Kidney (tissue), 22 donors: ENCODE data around the gene SLX1A. TPM values are rescaled to one million over a fixed set of nuclear protein-coding genes. Genes with fewer than 3 reads are reported as not detected.
"Not testable (repeated sequence)": the region's sequence is repeated elsewhere in the genome, so short reads cannot be mapped to it uniquely, and the experiment has no call there.

Experiments used
- DNase-seq, 5 donors: peaks; one replicate each; pipeline ENCODE4 v3.0.0-alpha.2; 2013 to 2020
- FAIRE-seq: peaks from 2 replicates; lab custom pipeline; 2012; peaks lifted over from hg19 to GRCh38; lab: Jason Lieb, UNC
- H3K27ac ChIP-seq, 2 donors: one replicate each; pipeline ENCODE4 v1.7.0; 2013; ENCODE audit warnings: low read depth in 2 of 2, low read length in 2 of 2, inconsistent platforms in 1 of 2
- H3K27me3 ChIP-seq: one replicate; pipeline ENCODE4 v1.7.1; 2013; ENCODE audit warnings: low read length, inconsistent platforms; ENCODE audit not compliant: control insufficient read depth, insufficient read depth
- H3K36me3 ChIP-seq, 3 donors: one replicate each; pipeline versions ENCODE4 v1.7.0 to v1.7.1; 2013; ENCODE audit warnings: low read length in 3 of 3, control low read depth in 1 of 3, inconsistent platforms in 1 of 3; ENCODE audit not compliant: insufficient read depth in 3 of 3, control insufficient read depth in 2 of 3
- H3K4me1 ChIP-seq, 3 donors: one replicate each; pipeline versions ENCODE4 v1.7.0 to v1.7.1; 2013; ENCODE audit warnings: low read length in 3 of 3, inconsistent platforms in 1 of 3, low read depth in 1 of 3; ENCODE audit not compliant: control insufficient read depth in 2 of 3, insufficient read depth in 2 of 3
- H3K4me3 ChIP-seq, 3 donors: one replicate each; pipeline versions ENCODE4 v1.7.0 to v1.8.1; 2013; ENCODE audit warnings: low read length in 3 of 3, control low read depth in 1 of 3, inconsistent platforms in 1 of 3
- H3K9ac ChIP-seq, 3 donors: one replicate each; pipeline versions ENCODE4 v1.7.0 to v1.7.1; 2013; ENCODE audit warnings: low read length in 3 of 3, control low read depth in 1 of 3, inconsistent platforms in 1 of 3
- H3K9me3 ChIP-seq, 3 donors: one replicate each; pipeline versions ENCODE4 v1.7.0 to v1.7.1; 2013; ENCODE audit warnings: low read length in 3 of 3, control low read depth in 1 of 3, inconsistent platforms in 1 of 3; ENCODE audit not compliant: control insufficient read depth in 2 of 3, insufficient read depth in 1 of 3
- intact Hi-C: fragments of 100-400 bp; cut with DNase I; formaldehyde crosslinking; loops from one replicate; pipeline ENCODE4 v1.11.1; 2022
- long read RNA-seq, 10 donors: library from polyadenylated mRNA in 1 of 10; unstranded in 1 of 10; transcript quantifications; one replicate each; pipeline ENCODE4 v2.0.0 and lab custom pipeline, GENCODE V29; 2021 to 2026
- polyA plus RNA-seq: library from polyadenylated mRNA; stranded (reverse); fragments of 350-450 nt; fragmentation: Illumina TruSeq; extraction: RNeasy Lipid Tissue Mini Kit (QIAGEN cat#74804); gene quantifications from one replicate; pipeline ENCODE4 v1.2.3, GENCODE V29; 2014; ENCODE audit warnings: low read depth, low replicate concordance; ENCODE audit not compliant: insufficient read depth
- total RNA-seq: library from RNA; stranded (reverse); fragmentation: NEBNext Ultra II Directional; extraction: Animal tissue kit (Norgen Biotek cat#: 25700); gene quantifications from one replicate; pipeline ENCODE4 v1.2.1, GENCODE V29; 2021
- TF ChIP-seq, protein P1 (sequence below): IDR thresholded peaks from 3 replicates; pipeline ENCODE4 v1.5.1; 2012; ENCODE audit warnings: mild to moderate bottlenecking, moderate library complexity, borderline replicate concordance; ENCODE audit not compliant: insufficient read depth; ENCODE audit errors: extremely low read depth
- donor health status: control.
- donor health status: control.
- donor health status: control.
- donor health status: control.
- donor health status: control.
- donor health status: DM: yes; HTN: yes; CAD: no.
- donor health status: Normal renal cell carcinoma (clear cell type).

The SLX1A gene
- total RNA-seq (51.3 TPM), polyA plus RNA-seq (35.4 TPM)
- long read RNA-seq, donor 1, partial matches to known transcripts, result 0 of 3 reads
- long read RNA-seq, donor 1, other reads (novel, unspliced or antisense), result 0 of 3 reads
- long read RNA-seq, donor 2, partial matches to known transcripts, result 0 of 3 reads
- long read RNA-seq, donor 2, other reads (novel, unspliced or antisense), result 0 of 3 reads
- long read RNA-seq, donor 3, partial matches to known transcripts, result 5 of 7 reads
- long read RNA-seq, donor 3, other reads (novel, unspliced or antisense), result 0 of 7 reads
- long read RNA-seq, donor 4, transcript SLX1A-201 (6 exons, 1,091 nt), result major isoform, 9 of 9 reads
- long read RNA-seq, donor 4, partial matches to known transcripts, result 0 of 9 reads
- long read RNA-seq, donor 4, other reads (novel, unspliced or antisense), result 0 of 9 reads
- long read RNA-seq, donor 5, partial matches to known transcripts, result 0 of 1 reads
- long read RNA-seq, donor 5, other reads (novel, unspliced or antisense), result 0 of 1 reads
- long read RNA-seq, donor 6, transcript SLX1A-201 (6 exons, 1,091 nt), result major isoform, 11 of 12 reads
- long read RNA-seq, donor 6, partial matches to known transcripts, result 0 of 12 reads
- long read RNA-seq, donor 6, other reads (novel, unspliced or antisense), result 0 of 12 reads
- long read RNA-seq, donor 7, transcript SLX1A-206 (5 exons, 1,558 nt), result minor isoform, 12 of 41 reads
- long read RNA-seq, donor 7, transcript SLX1A-201 (6 exons, 1,091 nt), result major isoform, 21 of 41 reads
- long read RNA-seq, donor 7, partial matches to known transcripts, result 5 of 41 reads
- long read RNA-seq, donor 7, other reads (novel, unspliced or antisense), result 1 of 41 reads
- long read RNA-seq, donor 8, transcript SLX1A-201 (6 exons, 1,091 nt), result major isoform, 6 of 8 reads
- long read RNA-seq, donor 8, partial matches to known transcripts, result 0 of 8 reads
- long read RNA-seq, donor 8, other reads (novel, unspliced or antisense), result 0 of 8 reads
- long read RNA-seq, donor 9, transcript SLX1A-201 (6 exons, 1,091 nt), result major isoform, 5 of 5 reads
- long read RNA-seq, donor 9, partial matches to known transcripts, result 0 of 5 reads
- long read RNA-seq, donor 9, other reads (novel, unspliced or antisense), result 0 of 5 reads
- long read RNA-seq, donor 10, transcript SLX1A-201 (6 exons, 1,091 nt), result major isoform, 7 of 10 reads
- long read RNA-seq, donor 10, partial matches to known transcripts, result 0 of 10 reads
- long read RNA-seq, donor 10, other reads (novel, unspliced or antisense), result 0 of 10 reads

GRCh38 chr16:30193615-30194014 lies at the start of gene SLX1A, which contains the start of gene BOLA2B:
Gene SLX1A, plus strand, starts transcription at chr16:30193875. Its CDS starts 210 bp downstream, at chr16:30194085.
Gene BOLA2B, minus strand, starts transcription at chr16:30193666. Its CDS starts 71 bp downstream, at chr16:30193595.
- H3K27me3 ChIP-seq, H3K36me3 ChIP-seq, H3K9ac ChIP-seq, H3K4me3 ChIP-seq, H3K9me3 ChIP-seq, intact Hi-C loops, DNase-seq, H3K4me1 ChIP-seq, H3K27ac ChIP-seq: not testable (repeated sequence)
- peak; percentile 96 for FAIRE-seq

- intact Hi-C loops, result no loop called here
- no peak for FAIRE-seq
- DNase-seq, result no peak
Measured at GRCh38 chr16:30144017-30144416, 49.7 kb upstream of the SLX1A start.

GRCh38 chr16:30144917-30145316 lies 48.8 kb upstream of the SLX1A start:
- Histone ChIP-seq H3K4me1 (no peaks in the 10 kb centered on the region), H3K9ac (no peak overlapping the region), H3K4me3 (no peak overlapping the region), H3K9me3 (peaks cover 0 to 5% (median 0%) of the 10 kb centered on the region in 3 donors), H3K27me3 (no peaks in the 10 kb centered on the region), H3K36me3 (no peaks in the 10 kb centered on the region), H3K27ac (no peak overlapping the region)
- TF ChIP-seq, protein P1, sequence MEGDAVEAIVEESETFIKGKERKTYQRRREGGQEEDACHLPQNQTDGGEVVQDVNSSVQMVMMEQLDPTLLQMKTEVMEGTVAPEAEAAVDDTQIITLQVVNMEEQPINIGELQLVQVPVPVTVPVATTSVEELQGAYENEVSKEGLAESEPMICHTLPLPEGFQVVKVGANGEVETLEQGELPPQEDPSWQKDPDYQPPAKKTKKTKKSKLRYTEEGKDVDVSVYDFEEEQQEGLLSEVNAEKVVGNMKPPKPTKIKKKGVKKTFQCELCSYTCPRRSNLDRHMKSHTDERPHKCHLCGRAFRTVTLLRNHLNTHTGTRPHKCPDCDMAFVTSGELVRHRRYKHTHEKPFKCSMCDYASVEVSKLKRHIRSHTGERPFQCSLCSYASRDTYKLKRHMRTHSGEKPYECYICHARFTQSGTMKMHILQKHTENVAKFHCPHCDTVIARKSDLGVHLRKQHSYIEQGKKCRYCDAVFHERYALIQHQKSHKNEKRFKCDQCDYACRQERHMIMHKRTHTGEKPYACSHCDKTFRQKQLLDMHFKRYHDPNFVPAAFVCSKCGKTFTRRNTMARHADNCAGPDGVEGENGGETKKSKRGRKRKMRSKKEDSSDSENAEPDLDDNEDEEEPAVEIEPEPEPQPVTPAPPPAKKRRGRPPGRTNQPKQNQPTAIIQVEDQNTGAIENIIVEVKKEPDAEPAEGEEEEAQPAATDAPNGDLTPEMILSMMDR, result no peak
- intact Hi-C loops, result no loop called here
- peak; percentile 95 for FAIRE-seq
- no peak for DNase-seq

More at GRCh38 chr16:30144017-30144416, 49.7 kb upstream of the SLX1A start:
- Histone ChIP-seq H3K36me3 (no peaks in the 10 kb centered on the region), H3K4me3 (no peak overlapping the region), H3K9me3 (peaks cover 0 to 2% (median 0%) of the 10 kb centered on the region in 3 donors), H3K27ac (no peak overlapping the region), H3K4me1 (no peaks in the 10 kb centered on the region), H3K9ac (no peak overlapping the region), H3K27me3 (no peaks in the 10 kb centered on the region)
- TF ChIP-seq, protein P1, result no peak
